Measurements from ENCODE around the gene ZNF407. TPM values are rescaled to one million over a fixed set of nuclear protein-coding genes. Genes with fewer than 3 reads are reported as not detected.

Gene ZNF407
- total RNA-seq, 1 experiment from 2014 or later = 7.6 TPM

- TF ChIP-seq CBX3 (IDR thresholded peaks at IDR 0.05; ENCODE audit: low read depth) = no peak
- no peak for TF ChIP-seq REST (IDR thresholded peaks at IDR 0.05; ENCODE audit: low read depth)
- no peak for TF ChIP-seq ZNF274 (IDR thresholded peaks at IDR 0.05; ENCODE audit: low read depth, low read length)
- TF ChIP-seq CTCF (IDR thresholded peaks at IDR 0.05 in 2 of 3, conservative IDR thresholded peaks at IDR 0.05 in 1 of 3; ENCODE audit: borderline replicate concordance in 1 of 3, insufficient read depth in 1 of 3, low read depth in 2 of 3, low read length in 2 of 3) = no peak
Observed at GRCh38 chr18:74632351-74632679, 34.6 kb downstream of the ZNF407 start (continued).

GRCh38 chr18:74632856-74633255, 35.2 kb downstream of the ZNF407 start:
- ATAC-seq = no peak
- DNase-seq (ENCODE audit: low read depth, low spot score) = no peak
- Histone ChIP-seq H3K27me3 (ENCODE audit: insufficient read depth, low read length) (no peaks in the 10 kb centered on the region), H3K79me2 (ENCODE audit: insufficient read depth, low read length) (no peaks in the 10 kb centered on the region), H2AFZ (ENCODE audit: low read depth, low read length, poor library complexity, severe bottlenecking) (no peak overlapping the region), H3K4me3 (replicated peaks in 1 of 2; ENCODE audit: low read depth in 1 of 2, low read length in 2 of 2) (no peak overlapping the region), H3K9me3 (ENCODE audit: control insufficient read depth in 1 of 2, insufficient read depth in 1 of 2, low read depth in 1 of 2, low read length in 2 of 2) (no peaks in the 10 kb centered on the region), H3K36me3 (ENCODE audit: control insufficient read depth in 1 of 2, insufficient read depth in 2 of 2, low read length in 2 of 2) (no peaks in the 10 kb centered on the region), H4K20me1 (ENCODE audit: insufficient read depth) (no peaks in the 10 kb centered on the region), H3K27ac (ENCODE audit: low read depth, low read length) (no peak overlapping the region), H3K4me2 (ENCODE audit: low read length) (no peak overlapping the region), H3K9ac (ENCODE audit: low read length) (no peak overlapping the region), H3K9me2 (ENCODE audit: insufficient read depth) (no peaks in the 10 kb centered on the region), H3K4me1 (ENCODE audit: control insufficient read depth in 1 of 2, insufficient read depth in 2 of 2, low read length in 2 of 2) (peaks cover 0 to 6% of the 10 kb centered on the region in 2 experiments; a peak in 1 of 4 replicates)
- BruUV-seq (replicated peaks) = no TSS peak
- intact Hi-C loops (cut with micrococcal nuclease) = no loop called here
- CTCF ChIA-PET = no interaction called here
- RAD21 ChIA-PET (ENCODE audit: low non-redundant PET in 1 of 2, low total read pairs in 2 of 2, uncharacterized antibody in 2 of 2, unreplicated experiment in 2 of 2) = no interaction called here
- TF ChIP-seq YY1 (IDR thresholded peaks at IDR 0.05; ENCODE audit: extremely low read depth, insufficient replicate concordance, low read depth, low read length) (no peak), ATF3 (IDR thresholded peaks at IDR 0.05) (no peak), TCF7L2 (IDR thresholded peaks at IDR 0.05; ENCODE audit: borderline replicate concordance, extremely low read depth, insufficient read depth, insufficient read length) (no peak), SRF (IDR thresholded peaks at IDR 0.05; ENCODE audit: low read depth) (no peak), EZH2 (IDR thresholded peaks at IDR 0.05) (no peak), EZH2phosphoT487 (IDR thresholded peaks at IDR 0.05; ENCODE audit: borderline replicate concordance) (no peak), SIN3A (IDR thresholded peaks at IDR 0.05; ENCODE audit: low read depth) (no peak)
- POLR2A ChIA-PET = no interaction called here
